ENCODE data around the gene OR1M1.
"Not testable (repeated sequence)": the region's sequence is repeated elsewhere in the genome, so short reads cannot be mapped to it uniquely, and the experiment has no call there.

OR1M1 gene, protein sequence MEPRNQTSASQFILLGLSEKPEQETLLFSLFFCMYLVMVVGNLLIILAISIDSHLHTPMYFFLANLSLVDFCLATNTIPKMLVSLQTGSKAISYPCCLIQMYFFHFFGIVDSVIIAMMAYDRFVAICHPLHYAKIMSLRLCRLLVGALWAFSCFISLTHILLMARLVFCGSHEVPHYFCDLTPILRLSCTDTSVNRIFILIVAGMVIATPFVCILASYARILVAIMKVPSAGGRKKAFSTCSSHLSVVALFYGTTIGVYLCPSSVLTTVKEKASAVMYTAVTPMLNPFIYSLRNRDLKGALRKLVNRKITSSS

DNA sequence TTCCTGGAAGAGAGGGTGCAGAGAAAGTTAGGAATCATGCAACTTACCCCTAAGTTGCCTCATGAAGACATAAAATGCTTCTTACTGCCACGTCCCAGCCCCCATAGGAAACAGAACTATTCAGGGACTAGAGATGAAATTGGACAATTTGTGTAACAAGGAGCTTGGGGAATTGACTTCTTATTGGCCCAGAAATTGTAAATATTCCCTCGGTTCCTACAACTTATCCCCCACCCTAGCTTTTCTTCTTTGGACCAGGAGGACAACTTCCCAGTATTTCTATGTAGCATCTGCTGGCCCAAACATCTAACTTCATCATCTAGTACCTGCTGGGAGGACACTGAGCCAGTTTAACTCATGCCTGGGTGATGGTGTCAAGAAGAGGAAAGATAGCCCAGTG lies at the start of gene OR1M1:
Gene OR1M1, plus strand, starts transcription at position 301 of the 400 bp plus-strand sequence. CDS start 6,184 bp downstream, outside the sequence.
- DNase-seq (ENCODE audit: low spot score in 2 of 2) (no peak), ATAC-seq (ENCODE audit: low read depth) (no peak)
- peaks cover 4% of the 10 kb centered on the region for H3K27me3 Mint-ChIP-seq
- no peaks in the 10 kb centered on the region for H3K4me1 Mint-ChIP-seq
- H3K9me3 Mint-ChIP-seq: no peaks in the 10 kb centered on the region
- no peak within 1 kb of the TSS for H3K27ac Mint-ChIP-seq
- no peaks in the 10 kb centered on the region for H3K36me3 Mint-ChIP-seq
- no peak within 1 kb of the TSS for H3K4me3 Mint-ChIP-seq

DNA sequence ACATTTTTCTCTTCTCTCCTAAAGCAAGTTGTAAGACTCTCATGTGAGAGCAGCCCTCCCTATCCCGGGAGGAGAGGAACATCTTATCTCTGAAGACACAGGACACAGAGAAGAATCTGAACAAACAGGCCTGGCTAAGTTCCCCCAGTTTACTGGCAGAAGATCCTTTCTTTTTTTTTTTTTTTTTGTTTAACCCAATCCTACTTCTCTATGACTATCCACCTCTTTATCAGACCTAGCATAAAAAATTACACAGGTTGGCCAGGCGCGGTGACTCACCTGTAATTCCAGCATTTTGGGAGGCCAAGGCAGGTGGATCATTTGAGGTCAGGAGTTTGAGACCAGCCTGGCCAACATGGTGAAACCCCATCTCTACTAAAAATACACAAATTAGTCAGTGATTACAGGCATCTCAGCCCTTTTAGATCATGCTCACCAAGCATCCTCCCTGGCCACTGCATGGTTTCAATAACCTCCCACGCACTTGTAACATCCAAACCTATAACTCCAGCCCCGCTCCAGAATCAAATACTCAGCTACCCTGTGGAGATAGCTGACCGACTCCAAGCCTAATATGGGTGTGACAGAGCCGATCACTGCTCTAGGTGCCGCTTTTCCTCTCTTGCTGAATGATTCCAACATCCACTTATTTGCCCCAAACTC lies 49.3 kb upstream of the OR1M1 start:
- Mint-ChIP-seq H3K27ac (no peak overlapping the region), H3K36me3 (no peaks in the 10 kb centered on the region), H3K4me3 (no peak overlapping the region), H3K9me3 (peaks cover 8% of the 10 kb centered on the region), H3K27me3 (peaks cover 1% of the 10 kb centered on the region), H3K4me1 (no peaks in the 10 kb centered on the region)
- DNase-seq (ENCODE audit: low spot score in 2 of 2) (no peak), ATAC-seq (ENCODE audit: low read depth) (no peak)

DNA sequence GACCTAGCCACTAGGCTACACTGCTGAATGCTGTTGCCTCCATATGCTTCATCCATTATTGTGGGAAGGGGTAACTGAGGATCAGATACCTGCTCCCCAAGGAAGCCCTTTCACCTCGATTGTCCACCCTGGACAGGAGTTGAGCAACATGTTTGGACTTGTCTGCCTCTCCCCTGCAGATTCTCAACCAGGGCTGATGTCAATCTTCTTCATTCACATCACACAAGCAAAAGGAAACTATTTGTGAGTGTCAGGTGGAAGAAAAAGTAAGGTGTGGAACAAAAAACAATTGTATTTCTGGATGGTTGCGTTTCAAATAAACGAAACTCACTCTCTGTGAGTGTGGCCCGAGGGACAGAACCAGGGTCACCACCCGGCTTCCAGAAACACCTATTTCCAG lies 47.1 kb upstream of the OR1M1 start:
- DNase-seq (ENCODE audit: low spot score in 2 of 2) (no peak), ATAC-seq (ENCODE audit: low read depth) (no peak)
- Mint-ChIP-seq H3K9me3 (peaks cover 11% of the 10 kb centered on the region), H3K4me1 (no peaks in the 10 kb centered on the region), H3K36me3 (no peaks in the 10 kb centered on the region), H3K27me3 (peaks cover 1% of the 10 kb centered on the region), H3K27ac (no peak overlapping the region), H3K4me3 (no peak overlapping the region)

DNA sequence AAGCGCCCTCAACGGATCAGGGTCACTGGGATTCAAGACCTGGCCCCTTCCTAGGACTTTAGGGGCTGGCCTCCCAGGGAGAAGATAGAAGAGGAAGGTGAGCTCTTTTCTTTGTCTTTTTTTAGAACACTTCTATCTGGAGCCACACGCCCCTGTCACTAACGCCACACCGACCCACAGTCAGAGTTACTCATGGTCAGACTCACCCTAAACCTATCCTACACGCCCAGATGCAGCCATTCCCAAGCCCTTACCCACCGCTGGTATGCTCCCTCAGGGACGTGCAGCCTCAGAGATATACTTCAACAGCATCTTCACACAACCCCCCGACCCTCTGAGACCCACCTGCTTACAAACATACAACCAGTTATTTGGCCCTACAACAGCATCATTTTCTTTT lies 46.7 kb upstream of the OR1M1 start:
- no peak for ATAC-seq (ENCODE audit: low read depth)
- Mint-ChIP-seq H3K4me3 (no peak overlapping the region), H3K4me1 (no peaks in the 10 kb centered on the region), H3K9me3 (peaks cover 11% of the 10 kb centered on the region), H3K36me3 (no peaks in the 10 kb centered on the region), H3K27me3 (peaks cover 1% of the 10 kb centered on the region), H3K27ac (no peak overlapping the region)
- DNase-seq (ENCODE audit: low spot score in 2 of 2): no peak

DNA sequence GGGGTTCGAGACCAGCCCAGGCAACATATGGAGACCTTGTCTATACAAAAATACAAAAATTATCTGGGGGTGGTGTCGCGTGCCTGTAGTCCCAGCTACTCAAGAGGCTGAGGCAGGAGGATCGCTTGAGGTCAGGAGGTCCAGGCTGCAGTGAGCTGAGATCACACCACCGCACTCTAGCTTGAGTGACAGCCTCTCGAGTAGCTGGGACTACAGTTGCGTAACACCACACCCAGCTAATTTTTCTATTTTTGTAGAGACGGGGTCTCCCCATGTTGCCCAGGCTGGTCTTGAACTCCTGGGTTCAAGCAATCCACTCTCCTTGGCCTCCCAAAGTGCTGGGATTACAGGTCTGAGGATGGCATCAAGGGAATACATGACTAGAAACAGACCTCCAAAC lies 45.8 kb upstream of the OR1M1 start:
- Mint-ChIP-seq H3K9me3 (peaks cover 11% of the 10 kb centered on the region), H3K4me3 (no peak overlapping the region), H3K36me3 (peaks cover under 1% of the 10 kb centered on the region), H3K4me1 (no peaks in the 10 kb centered on the region), H3K27me3 (peaks cover 1% of the 10 kb centered on the region), H3K27ac (no peak overlapping the region)
- no peak for DNase-seq (ENCODE audit: low spot score in 2 of 2)
- no peak for ATAC-seq (ENCODE audit: low read depth)

DNA sequence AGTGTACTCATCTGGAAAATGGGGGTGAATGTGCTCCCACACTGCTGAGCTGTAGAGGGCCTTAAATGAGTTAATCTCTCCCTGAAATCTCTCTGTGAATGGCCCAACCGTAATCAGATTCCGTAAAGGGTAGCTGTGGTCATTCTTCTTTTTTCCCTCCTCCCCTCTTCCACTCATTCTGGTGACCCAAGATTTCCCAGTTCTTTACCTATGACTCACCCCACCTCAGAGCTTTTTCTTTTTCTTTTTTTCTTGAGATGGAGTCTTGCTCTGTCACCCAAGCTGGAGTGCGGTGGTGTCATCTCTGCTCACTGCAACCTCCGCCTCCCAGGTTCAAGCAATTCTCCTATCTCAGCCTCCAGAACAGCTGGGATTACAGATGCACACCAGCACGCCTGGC lies 43.3 kb upstream of the OR1M1 start:
- H3K27ac Mint-ChIP-seq: no peak overlapping the region
- H3K4me3 Mint-ChIP-seq: no peak overlapping the region
- peaks cover 11% of the 10 kb centered on the region for H3K9me3 Mint-ChIP-seq
- DNase-seq (ENCODE audit: low spot score in 2 of 2) (no peak), ATAC-seq (ENCODE audit: low read depth) (no peak)
- H3K27me3 Mint-ChIP-seq: peaks cover 3% of the 10 kb centered on the region
- H3K36me3 Mint-ChIP-seq: peaks cover 5% of the 10 kb centered on the region
- H3K4me1 Mint-ChIP-seq: no peaks in the 10 kb centered on the region

DNA sequence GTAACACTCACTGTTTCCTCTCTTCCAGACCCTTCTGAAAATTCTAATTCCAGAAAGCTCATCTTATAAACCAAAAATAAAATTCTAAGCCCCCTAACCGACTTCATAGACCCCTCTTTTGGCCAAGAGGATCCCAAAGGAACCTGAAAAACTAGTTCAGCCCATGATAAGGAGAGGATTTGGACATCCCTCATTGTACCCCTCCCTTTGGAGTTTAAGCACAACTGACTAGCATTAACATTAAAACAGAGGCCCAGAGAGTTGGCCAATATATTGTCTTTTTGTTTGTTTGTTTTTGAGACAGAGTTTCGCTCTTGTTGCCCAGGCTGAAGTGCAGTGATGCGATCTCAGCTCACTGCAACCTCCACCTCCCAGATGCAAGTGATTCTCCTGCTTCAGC lies 42.4 kb upstream of the OR1M1 start:
- no peak overlapping the region for H3K27ac Mint-ChIP-seq
- DNase-seq (ENCODE audit: low spot score in 2 of 2) (no peak), ATAC-seq (ENCODE audit: low read depth) (no peak)
- peaks cover 11% of the 10 kb centered on the region for H3K9me3 Mint-ChIP-seq
- no peaks in the 10 kb centered on the region for H3K4me1 Mint-ChIP-seq
- H3K27me3 Mint-ChIP-seq: peaks cover 3% of the 10 kb centered on the region
- H3K36me3 Mint-ChIP-seq: peaks cover 5% of the 10 kb centered on the region
- no peak overlapping the region for H3K4me3 Mint-ChIP-seq

DNA sequence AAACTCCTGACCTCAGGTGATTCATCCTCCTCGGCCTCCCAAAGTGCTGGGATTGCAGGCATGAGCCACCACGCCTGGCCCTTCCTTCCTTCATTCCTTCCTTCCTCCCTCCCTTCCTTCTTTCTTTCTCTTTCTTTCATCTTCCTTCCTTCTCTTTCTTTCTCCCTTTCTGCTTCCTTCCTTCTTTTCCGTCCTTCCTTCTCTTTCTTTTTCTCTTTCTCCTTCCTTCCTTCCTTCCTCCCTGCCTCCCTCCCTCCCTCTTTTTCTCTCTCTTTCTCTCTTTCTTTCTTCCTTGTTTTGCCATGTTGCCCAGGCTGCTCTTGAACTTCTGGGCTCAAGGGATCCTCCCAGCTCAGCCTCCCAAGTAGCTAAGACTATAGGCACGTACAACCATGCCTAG lies 40.2 kb upstream of the OR1M1 start:
- no peaks in the 10 kb centered on the region for H3K4me1 Mint-ChIP-seq
- H3K36me3 Mint-ChIP-seq: peaks cover 5% of the 10 kb centered on the region
- no peak overlapping the region for H3K4me3 Mint-ChIP-seq
- ATAC-seq (ENCODE audit: low read depth) (no peak), DNase-seq (ENCODE audit: low spot score in 2 of 2) (no peak)
- no peak overlapping the region for H3K27ac Mint-ChIP-seq
- peaks cover 7% of the 10 kb centered on the region for H3K9me3 Mint-ChIP-seq
- peaks cover 3% of the 10 kb centered on the region for H3K27me3 Mint-ChIP-seq

DNA sequence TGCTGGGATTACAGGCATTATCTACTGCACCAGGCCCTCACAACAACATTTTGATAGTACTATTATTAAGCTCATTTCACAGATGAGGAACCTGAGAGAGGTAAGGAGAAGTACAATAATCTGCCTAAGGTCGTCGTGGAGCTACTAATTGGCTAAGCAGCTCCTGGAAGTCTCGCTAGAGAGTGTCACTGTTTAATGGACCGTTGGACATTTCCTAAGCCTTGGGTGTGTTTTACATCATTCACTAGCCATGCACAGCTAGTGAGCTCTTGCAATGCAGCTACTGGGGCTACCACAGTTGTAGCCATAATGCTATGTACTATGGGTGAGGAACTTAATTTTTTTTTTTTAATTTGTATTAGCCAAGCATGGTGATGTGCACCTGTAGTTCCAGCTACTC lies 34.0 kb upstream of the OR1M1 start:
- ATAC-seq (ENCODE audit: low read depth) (no peak), DNase-seq (ENCODE audit: low spot score in 2 of 2) (no peak)
- H3K4me3 Mint-ChIP-seq: no peak overlapping the region
- H3K4me1 Mint-ChIP-seq: no peaks in the 10 kb centered on the region
- no peak overlapping the region for H3K27ac Mint-ChIP-seq
- peaks cover 1% of the 10 kb centered on the region for H3K36me3 Mint-ChIP-seq
- H3K27me3 Mint-ChIP-seq: peaks cover 1% of the 10 kb centered on the region
- peaks cover 5% of the 10 kb centered on the region for H3K9me3 Mint-ChIP-seq

DNA sequence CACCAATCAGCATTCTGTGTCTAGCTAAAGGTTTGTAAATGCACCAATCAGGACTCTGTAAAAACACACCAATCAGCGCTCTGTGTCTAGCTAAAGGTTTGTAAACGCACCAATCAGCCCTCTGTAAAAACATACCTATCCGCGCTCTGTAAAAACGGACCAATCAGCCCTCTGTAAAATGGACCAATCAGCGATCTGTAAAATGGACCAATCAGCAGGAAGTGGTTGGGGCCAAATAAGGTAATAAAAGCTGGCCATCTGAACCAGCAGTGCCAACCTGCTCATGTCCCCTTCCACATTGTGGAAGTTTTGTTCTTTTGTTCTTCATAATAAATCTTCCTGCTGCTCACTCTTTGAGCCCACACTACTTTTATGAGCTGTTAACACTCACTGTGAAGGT lies 33.2 kb upstream of the OR1M1 start:
- H3K4me3 Mint-ChIP-seq; DNase-seq (ENCODE audit: low spot score in 2 of 2); H3K27me3 Mint-ChIP-seq; H3K27ac Mint-ChIP-seq; H3K9me3 Mint-ChIP-seq; ATAC-seq (ENCODE audit: low read depth); H3K36me3 Mint-ChIP-seq; H3K4me1 Mint-ChIP-seq: not testable (repeated sequence)

DNA sequence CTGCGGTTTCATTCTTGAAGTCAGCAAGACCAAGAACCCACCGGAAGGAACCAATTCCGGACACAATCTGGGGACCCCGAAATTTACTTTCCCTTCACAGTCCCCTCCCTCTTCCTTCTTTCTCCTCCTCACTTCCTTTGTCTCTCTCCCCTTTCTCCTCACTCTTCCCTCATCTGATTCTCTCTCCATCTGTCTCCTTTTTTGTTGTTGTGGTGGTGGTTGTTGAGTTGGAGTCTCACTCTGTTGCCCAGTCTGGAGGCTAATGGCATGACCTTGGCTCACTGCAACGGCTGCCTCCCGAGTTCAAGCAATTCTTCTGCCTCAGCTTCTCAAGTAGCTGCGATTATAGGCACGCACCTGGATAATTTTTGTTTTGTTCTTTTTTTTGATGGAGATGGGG lies 32.7 kb upstream of the OR1M1 start:
- Mint-ChIP-seq H3K36me3 (peaks cover 2% of the 10 kb centered on the region), H3K4me1 (no peaks in the 10 kb centered on the region), H3K4me3 (no peak overlapping the region), H3K27me3 (peaks cover 2% of the 10 kb centered on the region), H3K27ac (no peak overlapping the region), H3K9me3 (peaks cover 6% of the 10 kb centered on the region)
- ATAC-seq (ENCODE audit: low read depth) (no peak), DNase-seq (ENCODE audit: low spot score in 2 of 2) (no peak)

DNA sequence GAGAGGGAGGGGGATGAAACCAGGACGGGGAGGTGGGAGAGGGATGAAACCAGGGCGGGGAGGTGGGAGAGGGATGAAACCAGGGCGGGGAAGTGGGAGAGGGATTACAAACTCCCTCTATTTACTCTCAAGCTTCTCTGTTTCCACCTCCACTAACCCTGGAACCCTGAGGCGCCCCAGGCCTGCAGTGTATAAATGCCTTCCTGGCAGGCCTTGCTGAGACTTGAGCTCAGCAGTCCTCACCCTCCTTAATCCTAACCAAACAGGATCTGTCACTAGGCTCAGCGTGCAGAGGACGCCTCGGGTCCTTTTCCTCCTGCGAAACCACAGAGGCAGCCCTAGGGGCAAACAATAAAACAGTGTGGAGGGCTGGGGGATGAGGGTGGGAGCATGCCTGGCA lies 32.1 kb upstream of the OR1M1 start:
- H3K36me3 Mint-ChIP-seq: peaks cover 2% of the 10 kb centered on the region
- no peak overlapping the region for H3K4me3 Mint-ChIP-seq
- ATAC-seq (ENCODE audit: low read depth) (no peak), DNase-seq (ENCODE audit: low spot score in 2 of 2) (no peak)
- peaks cover 6% of the 10 kb centered on the region for H3K9me3 Mint-ChIP-seq
- H3K4me1 Mint-ChIP-seq: no peaks in the 10 kb centered on the region
- H3K27ac Mint-ChIP-seq: no peak overlapping the region
- peaks cover 2% of the 10 kb centered on the region for H3K27me3 Mint-ChIP-seq

DNA sequence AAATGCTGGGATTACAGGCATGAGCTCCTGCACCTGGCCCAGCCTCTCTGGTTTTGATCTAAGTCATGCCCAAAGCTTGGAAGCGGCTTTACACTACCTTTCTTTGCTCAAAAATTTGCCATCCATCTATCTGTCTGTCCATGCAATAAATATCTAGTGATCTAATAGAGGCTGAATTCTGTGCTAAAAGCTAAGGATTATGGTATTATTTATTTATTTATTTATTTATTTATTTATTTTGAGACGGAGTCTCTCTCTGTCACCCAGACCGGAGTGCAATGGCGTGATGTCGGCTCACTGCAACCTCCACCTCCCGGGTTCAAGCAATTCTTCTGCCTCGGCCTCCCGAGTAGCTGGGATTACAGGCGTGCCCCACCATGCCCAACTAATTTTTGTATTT lies 30.7 kb upstream of the OR1M1 start:
- H3K9me3 Mint-ChIP-seq; DNase-seq (ENCODE audit: low spot score in 2 of 2); H3K4me1 Mint-ChIP-seq; H3K4me3 Mint-ChIP-seq; H3K27me3 Mint-ChIP-seq; ATAC-seq (ENCODE audit: low read depth); H3K36me3 Mint-ChIP-seq; H3K27ac Mint-ChIP-seq: not testable (repeated sequence)

DNA sequence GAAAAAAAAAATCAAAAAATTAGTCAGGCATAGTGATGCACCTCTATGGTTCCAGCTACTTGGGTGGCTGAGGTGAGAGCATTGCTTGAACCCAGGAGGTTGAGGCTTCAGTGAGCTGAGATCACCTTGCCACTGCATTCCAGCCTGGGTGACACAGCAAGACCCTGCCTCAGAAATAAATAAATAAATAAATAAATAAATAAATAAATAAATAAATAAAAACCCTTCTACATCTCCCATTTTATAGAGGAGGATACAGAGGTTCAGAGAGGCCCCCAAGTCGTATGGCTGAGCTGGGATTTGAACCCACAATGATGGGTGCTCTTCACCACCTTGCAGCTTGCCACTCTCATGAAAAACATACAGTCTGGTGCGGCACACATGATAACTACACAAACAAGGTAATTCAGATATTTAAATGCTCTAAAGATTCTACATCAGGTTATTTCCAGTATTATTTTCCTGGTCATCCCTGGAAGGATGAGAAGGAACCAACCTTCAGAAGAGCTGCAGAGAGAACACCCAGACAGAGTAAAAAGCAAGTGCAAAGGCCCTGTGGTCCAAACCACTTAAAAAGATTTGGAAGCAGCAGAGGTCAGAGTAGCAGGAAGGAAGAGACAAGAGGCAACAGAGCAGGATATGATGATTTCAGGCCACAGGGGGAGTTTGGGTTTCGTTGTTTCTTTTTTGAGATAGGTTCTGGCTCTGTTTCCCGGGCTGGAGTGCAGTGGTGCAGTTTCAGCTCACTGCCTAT lies 29.2 kb upstream of the OR1M1 start:
- Mint-ChIP-seq H3K4me3 (no peak overlapping the region), H3K36me3 (peaks cover 2% of the 10 kb centered on the region), H3K27me3 (peaks cover 2% of the 10 kb centered on the region), H3K27ac (no peak overlapping the region), H3K4me1 (no peaks in the 10 kb centered on the region), H3K9me3 (peaks cover 6% of the 10 kb centered on the region)
- ATAC-seq (ENCODE audit: low read depth) (no peak), DNase-seq (ENCODE audit: low spot score in 2 of 2) (no peak)
